Type B pancreatic cell (in vitro differentiated cells): ENCODE results near the gene ADRM1. TPM values are rescaled to one million over a fixed set of nuclear protein-coding genes. Genes with fewer than 3 reads are reported as not detected.
A peak's percentile ranks its signal among the peaks of the same experiment; 100 is the strongest.

ENCODE experiments used
- DNase-seq: peaks from one replicate; pipeline ENCODE4 v3.0.0; 2021; ENCODE audit warnings: mixed read lengths; ENCODE audit not compliant: unreplicated experiment; ENCODE audit errors: extremely low spot score
- H3K27ac Mint-ChIP-seq: 2 replicates; pipeline ENCODE4 v1.8.0; 2021; ENCODE audit warnings: mild to moderate bottlenecking, mixed read lengths
- H3K27me3 Mint-ChIP-seq: 2 replicates; pipeline ENCODE4 v1.8.0; 2021; ENCODE audit warnings: mixed read lengths
- H3K36me3 Mint-ChIP-seq: 2 replicates; pipeline ENCODE4 v1.8.0; 2021; ENCODE audit warnings: mixed read lengths
- H3K4me1 Mint-ChIP-seq: one replicate; pipeline ENCODE4 v1.8.0; 2021; ENCODE audit warnings: mixed read lengths; ENCODE audit not compliant: unreplicated experiment
- H3K4me3 Mint-ChIP-seq: 2 replicates; pipeline ENCODE4 v1.8.0; 2021; ENCODE audit warnings: mild to moderate bottlenecking, mixed read lengths
- H3K9me3 Mint-ChIP-seq: 2 replicates; pipeline ENCODE4 v1.8.0; 2021; ENCODE audit warnings: mixed read lengths
- total RNA-seq: library from RNA; stranded (reverse); gene quantifications from 2 replicates; pipeline ENCODE4 v1.2.1, GENCODE V29; 2021; ENCODE audit warnings: low replicate concordance
- TF ChIP-seq, protein P1 (sequence below): fragments of 200-600 bp; sonication (generic); conservative IDR thresholded peaks from 2 replicates; pipeline ENCODE4 v1.5.0; 2021; ENCODE audit warnings: antibody characterized with exemption, mild to moderate bottlenecking

ADRM1 gene
- total RNA-seq, 1 donor from 2014 or later, result 67.2 TPM

DNA sequence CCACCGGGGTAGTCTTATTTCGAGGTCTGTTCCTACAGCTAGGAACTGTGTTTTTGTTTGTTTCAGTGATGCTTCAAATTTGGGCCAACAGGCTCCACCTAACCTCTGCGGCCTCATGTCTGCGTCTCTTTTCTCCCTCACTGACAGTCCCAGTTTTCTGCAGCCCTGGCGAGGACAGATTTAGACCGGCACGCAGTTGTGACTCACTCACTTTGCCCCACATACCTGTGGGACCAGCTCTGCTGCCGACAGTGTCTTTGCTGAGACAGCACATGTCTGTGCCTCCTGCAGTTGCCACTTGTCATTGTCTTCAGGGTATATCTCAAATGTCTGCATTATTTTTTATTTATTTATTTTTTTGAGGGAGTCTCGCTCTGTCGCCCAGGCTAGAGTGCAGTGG is 35.3 kb upstream of the ADRM1 start:
- no peaks in the 10 kb centered on the region for H3K9me3 Mint-ChIP-seq
- peak overlapping the region; percentile 34 for H3K4me3 Mint-ChIP-seq
- no peak for DNase-seq
- no peaks in the 10 kb centered on the region for H3K27me3 Mint-ChIP-seq
- H3K36me3 Mint-ChIP-seq, result peaks cover 14% of the 10 kb centered on the region
- TF ChIP-seq, protein P1, sequence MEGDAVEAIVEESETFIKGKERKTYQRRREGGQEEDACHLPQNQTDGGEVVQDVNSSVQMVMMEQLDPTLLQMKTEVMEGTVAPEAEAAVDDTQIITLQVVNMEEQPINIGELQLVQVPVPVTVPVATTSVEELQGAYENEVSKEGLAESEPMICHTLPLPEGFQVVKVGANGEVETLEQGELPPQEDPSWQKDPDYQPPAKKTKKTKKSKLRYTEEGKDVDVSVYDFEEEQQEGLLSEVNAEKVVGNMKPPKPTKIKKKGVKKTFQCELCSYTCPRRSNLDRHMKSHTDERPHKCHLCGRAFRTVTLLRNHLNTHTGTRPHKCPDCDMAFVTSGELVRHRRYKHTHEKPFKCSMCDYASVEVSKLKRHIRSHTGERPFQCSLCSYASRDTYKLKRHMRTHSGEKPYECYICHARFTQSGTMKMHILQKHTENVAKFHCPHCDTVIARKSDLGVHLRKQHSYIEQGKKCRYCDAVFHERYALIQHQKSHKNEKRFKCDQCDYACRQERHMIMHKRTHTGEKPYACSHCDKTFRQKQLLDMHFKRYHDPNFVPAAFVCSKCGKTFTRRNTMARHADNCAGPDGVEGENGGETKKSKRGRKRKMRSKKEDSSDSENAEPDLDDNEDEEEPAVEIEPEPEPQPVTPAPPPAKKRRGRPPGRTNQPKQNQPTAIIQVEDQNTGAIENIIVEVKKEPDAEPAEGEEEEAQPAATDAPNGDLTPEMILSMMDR, result no peak
- no peaks in the 10 kb centered on the region for H3K4me1 Mint-ChIP-seq
- peak overlapping the region; percentile 77 for H3K27ac Mint-ChIP-seq

DNA sequence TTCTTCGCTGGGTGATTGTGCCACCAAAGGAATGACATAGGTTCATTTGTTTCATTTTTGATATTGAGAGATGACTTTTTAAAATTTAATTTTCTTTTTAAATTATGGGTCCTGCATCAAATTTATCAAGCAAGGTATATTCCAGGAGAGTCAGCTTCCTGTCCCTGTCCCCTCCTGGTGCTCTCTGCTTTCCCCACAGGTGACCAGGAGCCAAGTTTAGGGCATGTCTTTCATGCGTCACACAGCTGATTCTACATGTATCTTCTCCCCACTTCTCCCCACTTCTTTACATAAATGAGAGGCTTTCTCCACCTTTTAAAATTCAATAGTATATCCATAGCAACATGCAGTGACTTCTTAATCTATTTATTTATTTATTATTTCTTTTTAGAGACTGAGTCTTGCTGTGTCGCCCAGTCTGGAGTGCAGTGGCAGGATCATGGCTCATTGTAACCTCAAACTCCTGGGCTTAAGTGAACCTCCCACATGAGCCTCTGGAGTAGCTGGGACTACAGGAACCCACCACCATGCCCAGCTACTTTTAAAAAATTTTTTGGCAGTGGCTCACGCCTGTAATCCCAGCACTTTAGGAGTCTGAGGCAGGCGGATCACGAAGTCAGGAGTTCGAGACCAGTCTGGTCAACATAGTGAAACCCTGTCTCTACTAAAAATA is 34.4 kb upstream of the ADRM1 start:
- H3K36me3 Mint-ChIP-seq, result peaks cover 19% of the 10 kb centered on the region

DNA sequence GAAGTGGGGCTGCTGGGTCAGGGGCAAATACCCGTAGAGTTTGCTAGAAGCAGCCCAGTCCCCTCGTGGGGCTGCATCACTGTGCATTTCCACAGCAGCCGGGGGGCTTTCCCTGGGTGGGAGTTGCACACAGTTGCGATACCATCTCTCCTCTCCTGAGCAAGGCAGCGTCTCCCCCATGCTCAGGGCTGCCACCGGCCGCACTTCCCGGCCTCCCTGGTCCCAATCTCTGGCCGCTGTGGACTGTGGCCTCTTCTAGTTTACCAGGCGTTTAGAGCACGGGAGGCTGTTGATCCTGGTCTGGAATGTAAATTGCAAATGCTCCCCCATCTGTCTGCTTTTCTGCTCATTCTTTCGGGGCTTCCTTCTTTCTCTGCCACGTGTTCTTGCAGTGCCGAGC is 33.4 kb upstream of the ADRM1 start:
- H3K27ac Mint-ChIP-seq, result no peak overlapping the region
- peaks cover 19% of the 10 kb centered on the region for H3K36me3 Mint-ChIP-seq
- H3K4me1 Mint-ChIP-seq, result no peaks in the 10 kb centered on the region
- TF ChIP-seq, protein P1, result no peak
- no peak overlapping the region for H3K4me3 Mint-ChIP-seq
- DNase-seq, result no peak
- no peaks in the 10 kb centered on the region for H3K27me3 Mint-ChIP-seq
- no peaks in the 10 kb centered on the region for H3K9me3 Mint-ChIP-seq

More for the DNA sequence above, 34.4 kb upstream of the ADRM1 start:
- H3K9me3 Mint-ChIP-seq, result no peaks in the 10 kb centered on the region
- no peak overlapping the region for H3K4me3 Mint-ChIP-seq
- TF ChIP-seq, protein P1, result no peak
- no peaks in the 10 kb centered on the region for H3K27me3 Mint-ChIP-seq
- no peak for DNase-seq
- no peaks in the 10 kb centered on the region for H3K4me1 Mint-ChIP-seq
- no peak overlapping the region for H3K27ac Mint-ChIP-seq

DNA sequence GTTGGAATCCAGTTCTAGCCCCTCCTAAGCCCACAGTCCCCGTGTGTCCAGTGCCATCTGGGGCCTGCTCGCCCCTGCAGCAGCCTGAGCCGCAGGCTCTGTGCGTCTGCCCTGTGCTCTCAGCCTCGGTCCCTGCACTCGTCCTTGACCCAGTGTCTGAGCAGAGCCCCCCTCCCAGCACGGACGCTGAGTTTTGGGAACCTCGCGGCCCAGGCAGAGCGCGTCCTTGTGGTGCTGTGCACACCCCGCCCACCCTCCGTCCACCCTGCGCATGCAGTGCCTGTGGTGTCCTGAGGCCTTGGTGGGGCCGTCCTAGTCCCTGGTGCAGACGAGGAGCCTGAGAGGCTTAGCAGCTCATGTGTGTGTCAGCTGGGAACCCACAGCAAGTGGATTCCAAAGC is 32.9 kb upstream of the ADRM1 start:
- TF ChIP-seq, protein P1, result no peak

DNA sequence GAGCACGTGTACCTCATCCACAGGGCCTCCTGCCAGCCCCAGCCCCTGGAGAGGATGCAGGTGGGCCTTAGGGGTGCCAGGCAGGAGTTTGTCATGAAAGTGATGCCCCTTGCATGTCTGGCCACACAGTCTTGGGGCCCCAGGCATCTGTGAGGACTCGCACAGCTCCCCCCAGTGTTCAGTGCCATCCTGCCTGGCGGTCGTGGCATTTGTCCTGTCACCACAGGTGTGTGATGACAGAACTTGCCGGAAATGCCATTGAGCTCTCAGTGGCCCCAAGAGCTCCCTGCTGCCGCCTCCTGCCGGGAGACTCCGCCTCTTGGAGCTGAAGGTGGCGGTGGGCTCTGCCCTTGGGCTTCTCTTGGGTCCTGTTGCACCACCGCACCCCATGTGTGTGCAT is 30.6 kb upstream of the ADRM1 start:
- Mint-ChIP-seq H3K4me3 (no peak overlapping the region), H3K36me3 (peaks cover 9% of the 10 kb centered on the region), H3K4me1 (peaks cover 3% of the 10 kb centered on the region), H3K27me3 (no peaks in the 10 kb centered on the region), H3K27ac (no peak overlapping the region), H3K9me3 (no peaks in the 10 kb centered on the region)
- TF ChIP-seq, protein P1, result no peak
- no peak for DNase-seq

More for the DNA sequence above, 32.9 kb upstream of the ADRM1 start:
- Mint-ChIP-seq H3K4me3 (no peak overlapping the region), H3K27me3 (no peaks in the 10 kb centered on the region), H3K9me3 (no peaks in the 10 kb centered on the region), H3K4me1 (peaks cover 3% of the 10 kb centered on the region), H3K36me3 (peaks cover 15% of the 10 kb centered on the region), H3K27ac (no peak overlapping the region)
- DNase-seq, result no peak
